ENCODE data around the gene SLC38A8.
A peak's percentile ranks its signal among the peaks of the same experiment; 100 is the strongest.

The SLC38A8 gene

GRCh38 chr16:84068783-84069462, 26.3 kb upstream of the SLC38A8 start:
- DNase-seq (ENCODE audit: low spot score), result no peak

- DNase-seq (ENCODE audit: low spot score), result no peak
These were observed 25.4 kb upstream of the SLC38A8 start for GRCh38 chr16:84068041-84068440.

- DNase-seq (ENCODE audit: low spot score), result no peak
These were observed 25.0 kb upstream of the SLC38A8 start for GRCh38 chr16:84067640-84068039.

GRCh38 chr16:84065536-84066132, 23.0 kb upstream of the SLC38A8 start:
- DNase-seq (ENCODE audit: low spot score), result peak; percentile 35

GRCh38 chr16:84063980-84064379, 21.4 kb upstream of the SLC38A8 start:
- no peak for DNase-seq (ENCODE audit: low spot score)

GRCh38 chr16:84062734-84063640, 20.4 kb upstream of the SLC38A8 start:
- peak; percentile 45 for DNase-seq (ENCODE audit: low spot score)

GRCh38 chr16:84061236-84061819, 18.7 kb upstream of the SLC38A8 start:
- DNase-seq (ENCODE audit: low spot score), result no peak

- DNase-seq (ENCODE audit: low spot score), result no peak
These were observed 17.6 kb upstream of the SLC38A8 start for GRCh38 chr16:84059946-84060901.

GRCh38 chr16:84059111-84059510, 16.5 kb upstream of the SLC38A8 start:
- no peak for DNase-seq (ENCODE audit: low spot score)

GRCh38 chr16:84058664-84059063, 16.1 kb upstream of the SLC38A8 start:
- no peak for DNase-seq (ENCODE audit: low spot score)

- DNase-seq (ENCODE audit: low spot score), result no peak
These were observed 15.6 kb upstream of the SLC38A8 start for GRCh38 chr16:84058211-84058610.

- DNase-seq (ENCODE audit: low spot score), result no peak
These were observed 14.3 kb upstream of the SLC38A8 start for GRCh38 chr16:84056933-84057332.

GRCh38 chr16:84055801-84056634, 13.4 kb upstream of the SLC38A8 start:
- no peak for DNase-seq (ENCODE audit: low spot score)

GRCh38 chr16:84055366-84055765, 12.8 kb upstream of the SLC38A8 start:
- no peak for DNase-seq (ENCODE audit: low spot score)

GRCh38 chr16:84054916-84055315, 12.3 kb upstream of the SLC38A8 start:
- no peak for DNase-seq (ENCODE audit: low spot score)

GRCh38 chr16:84054271-84054670, 11.7 kb upstream of the SLC38A8 start:
- no peak for DNase-seq (ENCODE audit: low spot score)

GRCh38 chr16:84053237-84053636, 10.6 kb upstream of the SLC38A8 start:
- no peak for DNase-seq (ENCODE audit: low spot score)

GRCh38 chr16:84052071-84052622, 9.6 kb upstream of the SLC38A8 start:
- DNase-seq (ENCODE audit: low spot score), result no peak

GRCh38 chr16:84050316-84050715, 7.7 kb upstream of the SLC38A8 start:
- no peak for DNase-seq (ENCODE audit: low spot score)

GRCh38 chr16:84049403-84050060, 6.9 kb upstream of the SLC38A8 start:
- DNase-seq (ENCODE audit: low spot score), result no peak
